T47D (cell line): Measurements from ENCODE around the gene CCR3.
"Not testable (repeated sequence)": the region's sequence is repeated elsewhere in the genome, so short reads cannot be mapped to it uniquely, and the experiment has no call there.

Source experiments
- DNase-seq, 2 experiments: peaks; one replicate each; pipeline versions ENCODE4 v3.0.0 to v3.0.0-alpha.2; 2011 to 2012; ENCODE audit warnings: low read depth in 1 of 2, low spot score in 1 of 2
- JUND ChIP-seq: IDR thresholded peaks from 2 replicates; pipeline ENCODE4 v1.6.1; 2012; ENCODE audit warnings: low read depth
- in situ Hi-C: cut with HindIII; loops from 2 replicates; pipeline ENCODE4 v1.10.0; 2016; ENCODE audit warnings: low sequenced_read_pairs, low pct_unique_long_range_greater_than_20kb

The CCR3 gene

DNA sequence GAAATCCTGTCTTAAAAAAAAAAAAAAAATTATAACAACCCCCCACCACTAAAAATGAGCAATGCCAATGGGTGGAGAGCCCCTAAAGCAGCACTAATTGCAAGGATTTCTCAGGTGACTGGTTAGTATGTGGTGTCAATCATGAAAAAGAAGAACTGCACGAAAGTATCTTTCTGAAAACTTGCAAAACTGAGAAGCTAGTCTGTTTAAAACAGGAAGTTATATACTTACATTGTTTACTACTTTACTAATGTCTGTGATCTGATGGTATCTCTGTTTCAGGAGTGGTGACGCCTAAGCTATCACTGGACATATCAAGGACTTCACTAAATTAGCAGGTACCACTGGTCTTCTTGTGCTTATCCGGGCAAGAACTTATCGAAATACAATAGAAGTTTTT, at the start of gene CCR3:
CCR3 (plus strand) TSS at position 341 of the 400 bp plus-strand sequence. CDS start 22,699 bp downstream, outside the sequence.
- no peak for DNase-seq
- no peak for TF ChIP-seq JUND
- in situ Hi-C loops = no loop called here

DNA sequence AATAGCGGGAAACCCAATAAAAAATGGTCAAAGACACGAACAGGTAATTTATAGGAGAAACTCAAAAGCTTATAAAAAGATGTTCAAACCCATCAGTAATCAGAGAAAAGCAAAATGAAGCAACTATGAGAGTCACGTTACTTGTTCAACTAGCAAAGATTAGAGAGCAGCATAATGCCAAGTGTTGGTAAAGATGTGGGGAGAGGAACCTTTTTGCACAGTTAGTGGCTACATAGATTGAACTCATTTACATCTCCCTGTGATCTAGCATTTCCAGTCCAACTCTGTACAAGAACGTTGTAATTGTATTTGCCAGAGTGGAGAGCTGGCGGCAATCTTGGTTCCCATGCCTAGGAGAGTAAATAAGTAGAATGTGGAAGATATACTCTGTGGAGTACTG, 49.3 kb upstream of the CCR3 start:
- DNase-seq = no peak
- TF ChIP-seq JUND = no peak
- in situ Hi-C loops = no loop called here

DNA sequence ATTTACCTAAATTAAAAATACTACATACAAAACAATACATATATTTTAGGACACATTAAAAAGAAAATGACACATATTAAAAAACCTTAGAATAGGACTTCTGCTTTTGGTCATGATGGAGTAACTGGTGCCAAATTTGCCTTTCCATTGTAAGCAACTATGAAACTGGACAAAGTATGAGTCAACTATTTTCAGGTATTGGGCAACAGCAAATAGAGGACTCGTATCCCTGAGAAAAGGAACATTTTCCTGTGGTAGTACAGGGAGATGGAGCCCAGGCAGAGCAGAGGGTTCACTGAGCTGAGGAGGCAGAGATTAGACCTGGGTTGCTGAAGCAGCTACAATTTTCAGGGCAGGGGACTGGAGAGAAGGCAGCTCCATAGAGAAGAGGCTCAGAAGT, 48.8 kb upstream of the CCR3 start:
- no peak for TF ChIP-seq JUND
- in situ Hi-C loops = no loop called here
- DNase-seq = no peak

DNA sequence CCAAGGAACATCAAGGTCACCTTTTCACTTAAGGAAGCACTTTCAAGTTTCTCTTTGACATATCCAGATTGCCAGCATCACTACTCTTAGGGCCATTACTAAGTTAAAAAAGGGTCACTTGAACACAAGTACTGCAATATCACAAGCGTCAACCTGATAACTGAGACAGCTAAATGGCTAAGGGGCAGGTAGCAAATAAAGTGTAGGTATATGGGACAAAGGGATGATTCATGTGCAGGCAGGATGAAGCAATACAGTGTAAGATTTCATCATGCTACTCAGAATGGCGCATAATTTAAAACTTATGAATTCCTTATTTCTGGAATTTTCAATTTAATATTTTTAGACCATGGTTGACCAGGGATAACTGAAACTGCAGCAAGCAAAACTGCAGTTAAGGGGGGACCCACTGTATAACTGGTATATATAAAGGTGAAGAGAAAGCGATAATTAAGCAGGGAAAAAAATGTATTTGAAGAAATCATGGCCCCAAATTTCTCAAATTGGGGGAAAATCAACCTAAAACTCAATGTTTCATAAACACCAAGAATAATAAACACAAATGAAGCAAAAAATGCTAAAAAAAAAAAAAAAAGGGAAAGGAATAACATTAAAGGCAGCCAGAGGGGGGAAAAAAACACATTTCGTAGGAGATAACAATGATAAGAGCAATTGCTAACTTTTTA, 47.2 kb upstream of the CCR3 start:
- TF ChIP-seq JUND = no peak

DNA sequence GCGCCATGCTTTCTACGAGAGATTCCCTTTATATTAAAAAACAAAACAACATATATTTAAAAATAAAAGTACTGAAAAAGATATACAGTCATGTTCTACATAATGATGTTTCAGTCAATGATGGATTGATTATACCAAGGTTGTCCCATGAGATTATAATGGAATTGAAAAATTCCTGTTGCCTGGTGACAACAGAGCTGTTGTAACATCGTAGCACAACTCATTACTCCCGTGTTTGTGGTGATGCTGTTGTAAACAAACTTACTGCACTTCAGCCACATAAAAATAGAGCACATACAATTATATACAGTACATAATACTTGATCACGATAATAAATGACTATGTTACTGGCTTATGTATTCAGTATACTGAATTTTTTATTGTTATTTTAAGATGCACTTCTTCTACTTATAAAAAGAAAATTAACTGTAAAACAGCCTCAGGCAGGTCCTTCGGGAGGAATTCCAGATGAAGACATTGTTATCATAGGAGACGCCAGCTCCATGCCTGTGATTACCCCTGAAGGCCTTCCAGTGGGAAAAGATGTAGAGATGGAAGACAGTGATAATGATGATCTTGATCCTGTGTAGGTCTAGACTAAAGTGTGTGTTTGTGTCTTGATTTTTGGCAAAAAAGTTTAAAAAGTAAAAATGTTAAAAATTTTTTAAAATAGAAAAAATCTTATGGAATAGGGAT, 45.9 kb upstream of the CCR3 start:
- DNase-seq = no peak
- in situ Hi-C loops = no loop called here
- no peak for TF ChIP-seq JUND

More for the DNA sequence above, 47.2 kb upstream of the CCR3 start:
- DNase-seq = no peak
- in situ Hi-C loops = no loop called here

DNA sequence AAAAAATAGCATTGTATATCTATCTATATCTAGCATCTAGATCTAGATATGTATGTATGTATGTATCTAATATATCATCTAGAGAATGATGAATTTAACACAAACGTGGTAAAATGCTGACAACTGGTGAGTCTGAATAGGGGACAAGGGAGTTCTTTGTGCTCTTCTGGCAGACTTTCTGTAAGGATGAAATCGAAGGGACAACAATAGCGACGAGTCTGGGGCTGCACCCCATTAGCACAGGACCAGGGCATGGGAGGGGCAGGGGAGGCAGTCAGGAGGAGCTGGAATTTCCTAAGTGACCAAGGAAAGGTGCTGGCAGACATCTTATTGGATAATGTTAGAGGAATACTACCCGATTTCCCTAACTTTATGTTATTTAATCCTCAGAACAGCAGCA, 42.0 kb upstream of the CCR3 start:
- DNase-seq = no peak
- in situ Hi-C loops = no loop called here
- TF ChIP-seq JUND = no peak

DNA sequence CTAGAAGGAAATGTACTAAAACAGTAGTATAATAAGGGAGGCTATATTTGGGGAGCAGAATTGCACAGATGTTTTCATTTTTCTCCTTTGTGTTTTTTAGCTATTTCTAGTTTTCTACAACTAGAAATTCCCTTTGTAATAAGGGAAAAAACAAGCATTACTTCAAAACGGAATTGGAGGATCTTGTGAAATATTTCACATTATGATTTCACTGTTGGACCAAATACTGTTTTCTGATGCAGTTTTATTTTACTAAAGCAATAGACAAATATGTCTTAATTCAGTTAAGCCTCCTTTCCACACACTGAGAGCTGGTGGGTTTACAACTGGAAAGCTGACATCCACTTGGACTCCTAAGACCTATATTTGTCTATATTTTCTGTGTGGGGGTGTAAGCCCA, 41.5 kb upstream of the CCR3 start:
- in situ Hi-C loops = no loop called here
- no peak for DNase-seq
- TF ChIP-seq JUND = no peak

DNA sequence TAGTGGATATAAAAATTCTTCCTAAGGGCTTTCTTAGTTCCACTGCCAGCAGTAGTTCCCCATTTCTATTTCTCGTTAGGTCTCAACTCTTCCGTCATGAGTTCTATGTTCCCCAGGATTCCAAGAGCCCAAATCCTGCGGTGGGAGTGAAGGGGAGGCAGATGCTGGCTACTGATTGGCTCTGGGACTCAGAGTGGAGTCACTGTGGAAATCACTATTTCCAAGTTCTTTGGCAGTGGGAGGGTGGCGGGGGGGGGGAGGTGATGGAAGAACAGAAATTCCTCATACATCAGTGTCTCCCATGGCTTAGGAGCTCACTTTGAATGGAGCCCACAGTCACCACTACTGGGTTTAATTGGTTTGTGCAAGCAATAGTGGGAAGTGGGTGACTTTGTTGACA, 39.7 kb upstream of the CCR3 start:
- no peak for DNase-seq

DNA sequence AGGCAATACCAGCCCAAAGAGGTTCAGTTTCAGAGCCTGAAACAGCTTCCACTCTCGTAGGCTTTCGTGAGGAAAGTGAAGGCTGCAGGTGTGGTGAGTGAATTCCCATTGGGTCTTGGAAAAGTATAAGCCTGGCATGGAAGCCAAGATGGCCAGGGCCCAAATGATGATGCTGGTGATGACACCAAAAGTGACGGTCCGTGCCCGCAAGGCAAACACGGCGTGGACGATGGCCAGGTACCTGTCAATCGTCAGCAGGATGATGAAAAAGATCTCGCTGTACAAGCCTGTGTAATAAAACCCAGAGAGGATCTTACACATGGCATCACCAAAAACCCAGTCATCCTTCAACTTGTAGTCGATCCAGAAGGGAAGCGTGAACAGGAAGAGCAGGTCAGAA, 38.6 kb upstream of the CCR3 start:
- DNase-seq = no peak
- in situ Hi-C loops = no loop called here
- TF ChIP-seq JUND = no peak

More for the DNA sequence above, 39.7 kb upstream of the CCR3 start:
- TF ChIP-seq JUND = no peak
- in situ Hi-C loops = no loop called here

DNA sequence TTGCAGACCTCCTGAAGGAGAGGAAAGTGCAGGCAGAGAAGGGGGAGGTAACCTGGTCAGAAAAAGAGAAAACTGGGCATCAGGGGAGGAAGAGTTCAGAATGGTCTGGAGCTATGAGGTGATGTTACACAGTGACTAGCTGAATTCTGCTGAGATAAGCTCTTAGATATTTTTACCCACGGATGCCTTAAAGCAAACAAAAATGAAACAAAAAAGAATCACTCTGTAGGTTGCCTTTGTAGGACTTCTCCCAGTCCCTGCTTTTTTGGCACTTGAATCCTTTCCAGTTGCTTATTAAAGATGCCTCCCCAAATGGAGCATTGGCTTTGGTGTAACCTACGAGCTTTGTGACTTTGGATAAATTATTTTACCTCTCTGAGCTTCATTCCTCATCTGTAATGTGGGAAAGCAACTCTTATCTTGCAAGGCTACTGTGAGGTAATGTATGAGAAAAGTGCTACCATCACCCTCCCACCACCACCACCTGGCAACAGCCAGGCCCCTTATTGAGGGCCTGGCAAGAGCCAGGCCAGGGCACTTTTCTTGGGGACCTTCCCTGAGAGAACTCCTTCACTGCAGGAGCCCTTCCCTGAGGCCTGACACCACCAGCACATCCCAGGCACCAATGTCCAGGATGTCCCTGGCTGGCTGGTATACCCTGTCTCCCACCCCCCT, 36.8 kb upstream of the CCR3 start:
- in situ Hi-C loops = no loop called here
- TF ChIP-seq JUND = no peak
- no peak for DNase-seq

DNA sequence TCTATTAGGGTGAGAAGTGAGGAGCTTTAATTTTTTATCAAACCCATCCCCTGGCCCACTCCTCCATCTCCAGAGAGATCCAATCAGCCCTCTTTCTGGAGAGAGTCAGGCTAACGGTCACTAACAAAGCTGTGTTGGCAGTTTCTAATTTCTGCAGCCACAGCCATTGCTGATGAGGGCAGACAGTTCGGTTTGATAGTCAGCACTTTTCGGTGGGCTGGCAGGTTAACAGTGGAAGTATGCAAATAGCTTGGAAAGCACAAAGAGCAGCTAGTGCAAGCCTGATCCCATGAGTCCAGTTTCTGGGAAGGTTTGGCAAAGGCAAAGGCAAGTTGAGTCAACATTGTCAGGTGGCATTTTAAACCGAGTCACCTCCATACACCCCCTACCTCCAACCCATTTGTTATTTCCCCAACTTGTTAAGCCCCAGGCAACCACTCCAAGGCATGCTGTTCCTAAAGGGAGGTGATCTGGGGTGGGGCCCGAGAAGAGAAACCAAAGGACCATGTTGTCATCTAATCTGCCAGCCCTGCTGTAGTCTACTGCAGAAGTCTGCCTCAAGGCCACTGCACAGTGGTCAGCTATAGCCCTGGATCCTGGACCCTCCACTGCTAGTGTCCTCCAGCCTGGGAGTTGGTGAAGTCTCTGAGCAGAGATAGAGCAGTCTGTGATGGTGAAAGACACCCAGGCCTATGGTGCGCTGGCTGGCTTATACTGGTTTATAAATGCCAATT, 35.8 kb upstream of the CCR3 start:
- DNase-seq = no peak
- in situ Hi-C loops = no loop called here
- no peak for TF ChIP-seq JUND

DNA sequence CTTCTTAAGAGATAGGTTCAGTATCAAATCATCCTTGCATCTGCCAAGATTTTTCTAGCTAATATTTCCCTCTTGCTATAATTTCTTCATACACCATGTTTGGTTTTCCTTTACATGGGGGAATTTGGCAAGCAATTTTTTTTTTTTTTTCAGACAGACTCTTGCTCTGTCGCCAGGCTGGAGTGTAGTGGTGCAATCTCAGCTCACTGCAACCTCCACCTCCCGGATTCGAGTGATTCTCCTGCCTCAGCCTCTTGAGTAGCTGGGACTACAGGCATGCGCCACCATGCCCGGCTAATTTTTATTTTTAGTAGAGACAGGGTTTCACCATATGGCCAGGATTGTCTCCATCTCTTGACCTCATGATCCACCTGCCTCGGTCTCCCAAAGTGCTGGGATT, 34.7 kb upstream of the CCR3 start:
- DNase-seq, in situ Hi-C loops: not testable (repeated sequence)
